DND-41 (cell line): Measurements from ENCODE around the gene SEMA6A.

ENCODE experiments used
- CTCF ChIP-seq: IDR thresholded peaks from 2 replicates; pipeline ENCODE4 v1.5.1; 2012; ENCODE audit warnings: borderline replicate concordance, low read length, moderate library complexity, mild to moderate bottlenecking; ENCODE audit not compliant: poor library complexity, severe bottlenecking; ENCODE audit errors: extremely low read depth
- EZH2 ChIP-seq: IDR thresholded peaks from 3 replicates; pipeline ENCODE4 v1.6.1; 2012; ENCODE audit warnings: borderline replicate concordance, low read depth, mild to moderate bottlenecking, moderate library complexity, low read length, inconsistent platforms; ENCODE audit not compliant: severe bottlenecking

GRCh38 chr5:116415989-116416388, 158.6 kb downstream of the SEMA6A start:
- TF ChIP-seq CTCF: no peak
- no peak for TF ChIP-seq EZH2
